DND-41 (cell line): Measurements from ENCODE around the gene TDRD9.

Experiments
- ATAC-seq: fragments of 200-7000 bp; cut with Tn5 transposase; 3 replicates; pipeline ENCODE4 v1.9.1; 2021; ENCODE audit warnings: low read depth; ENCODE audit not compliant: insufficient read depth
- DNase-seq: peaks from one replicate; pipeline ENCODE4 v3.0.0-alpha.2; 2020
- H2AFZ ChIP-seq: 2 replicates; pipeline ENCODE4 v1.6.0; 2012; ENCODE audit warnings: low read depth, low read length
- H3K27ac ChIP-seq: 2 replicates; pipeline ENCODE4 v1.5.1; 2012; ENCODE audit warnings: low read length, inconsistent platforms
- H3K27me3 ChIP-seq: fragments of 200-600 bp; sonication (generic); 2 replicates; pipeline ENCODE4 v1.6.0; 2012; ENCODE audit warnings: low read length, mild to moderate bottlenecking, inconsistent platforms; ENCODE audit not compliant: insufficient read depth, poor library complexity
- H3K36me3 ChIP-seq: 2 replicates; pipeline ENCODE4 v1.5.1; 2012; ENCODE audit warnings: low read length, inconsistent platforms; ENCODE audit not compliant: insufficient read depth
- H3K4me1 ChIP-seq: 2 replicates; pipeline ENCODE4 v1.5.1; 2012; ENCODE audit warnings: mild to moderate bottlenecking, low read length; ENCODE audit not compliant: insufficient read depth
- H3K4me2 ChIP-seq: 2 replicates; pipeline ENCODE4 v1.6.0; 2012; ENCODE audit warnings: mild to moderate bottlenecking, moderate library complexity, low read length, inconsistent platforms; ENCODE audit not compliant: insufficient read depth
- H3K4me3 ChIP-seq, 2 experiments: fragments of 200-600 bp in 1 of 2; shearing (Covaris generic) in 1 of 2; 2 replicates each; pipeline ENCODE4 v1.5.1; 2012 to 2016; ENCODE audit warnings: inconsistent platforms in 2 of 2, low read length in 2 of 2, mild to moderate bottlenecking in 2 of 2, low read depth in 1 of 2, moderate library complexity in 1 of 2
- H3K79me2 ChIP-seq: 2 replicates; pipeline ENCODE4 v1.6.0; 2012; ENCODE audit warnings: low read length, inconsistent platforms; ENCODE audit not compliant: insufficient read depth
- H3K9ac ChIP-seq: 2 replicates; pipeline ENCODE4 v1.6.0; 2012; ENCODE audit warnings: low read depth, mild to moderate bottlenecking, inconsistent platforms, low read length, moderate library complexity
- H3K9me3 ChIP-seq: 2 replicates; pipeline ENCODE4 v1.5.1; 2012; ENCODE audit warnings: low read length, moderate library complexity, mild to moderate bottlenecking, inconsistent platforms; ENCODE audit not compliant: insufficient read depth, severe bottlenecking
- H4K20me1 ChIP-seq: 2 replicates; pipeline ENCODE4 v1.6.0; 2012; ENCODE audit warnings: low read length; ENCODE audit not compliant: insufficient read depth
- CTCF ChIP-seq: IDR thresholded peaks from 2 replicates; pipeline ENCODE4 v1.5.1; 2012; ENCODE audit warnings: borderline replicate concordance, low read length, moderate library complexity, mild to moderate bottlenecking; ENCODE audit not compliant: poor library complexity, severe bottlenecking; ENCODE audit errors: extremely low read depth
- EZH2 ChIP-seq: IDR thresholded peaks from 3 replicates; pipeline ENCODE4 v1.6.1; 2012; ENCODE audit warnings: borderline replicate concordance, low read depth, mild to moderate bottlenecking, moderate library complexity, low read length, inconsistent platforms; ENCODE audit not compliant: severe bottlenecking

The TDRD9 gene

GRCh38 chr14:103949131-103949790 is 21.0 kb downstream of the TDRD9 start:
- no peak overlapping the region for H3K27ac ChIP-seq

GRCh38 chr14:103960457-103961055 is 32.3 kb downstream of the TDRD9 start:
- Histone ChIP-seq H3K4me3 (no peak overlapping the region), H3K27me3 (peaks cover 25% of the 10 kb centered on the region), H3K36me3 (no peaks in the 10 kb centered on the region), H3K9me3 (no peaks in the 10 kb centered on the region), H3K4me1 (no peaks in the 10 kb centered on the region), H3K9ac (no peak overlapping the region), H3K27ac (no peak overlapping the region), H3K4me2 (no peak overlapping the region), H2AFZ (no peak overlapping the region), H3K79me2 (no peaks in the 10 kb centered on the region), H4K20me1 (no peaks in the 10 kb centered on the region)
- no peak for TF ChIP-seq EZH2
- no peak for TF ChIP-seq CTCF
- DNase-seq (no peak), ATAC-seq (no peak)

More at GRCh38 chr14:103949131-103949790, 21.0 kb downstream of the TDRD9 start:
- DNase-seq: no peak
- no peak for TF ChIP-seq EZH2
- no peak for TF ChIP-seq CTCF
- Histone ChIP-seq H3K4me1 (no peaks in the 10 kb centered on the region), H3K79me2 (no peaks in the 10 kb centered on the region), H2AFZ (no peak overlapping the region), H3K36me3 (no peaks in the 10 kb centered on the region), H3K27me3 (peaks cover 4% of the 10 kb centered on the region), H3K4me2 (no peak overlapping the region), H3K9ac (no peak overlapping the region), H3K4me3 (no peak overlapping the region), H3K9me3 (peaks cover 4% of the 10 kb centered on the region), H4K20me1 (no peaks in the 10 kb centered on the region)
- no peak for ATAC-seq

GRCh38 chr14:103961928-103962578 is 33.8 kb downstream of the TDRD9 start:
- DNase-seq: no peak
- H2AFZ ChIP-seq: no peak overlapping the region

More at GRCh38 chr14:103961928-103962578, 33.8 kb downstream of the TDRD9 start:
- Histone ChIP-seq H3K4me1 (no peaks in the 10 kb centered on the region), H4K20me1 (no peaks in the 10 kb centered on the region), H3K79me2 (no peaks in the 10 kb centered on the region), H3K36me3 (no peaks in the 10 kb centered on the region), H3K9ac (no peak overlapping the region), H3K4me2 (no peak overlapping the region), H3K27ac (no peak overlapping the region), H3K9me3 (no peaks in the 10 kb centered on the region), H3K4me3 (no peak overlapping the region), H3K27me3 (peaks cover 25% of the 10 kb centered on the region)
- ATAC-seq: no peak
- TF ChIP-seq EZH2 (no peak), CTCF (no peak)
